GM12801 (cell line): ENCODE results near the gene SPATA33.

Source experiments
- TF ChIP-seq, protein P1 (sequence below): IDR thresholded peaks from one replicate; pipeline ENCODE4 v1.5.1; 2011; ENCODE audit warnings: control low read depth; ENCODE audit not compliant: insufficient read length; ENCODE audit errors: extremely low read depth

SPATA33 gene

DNA sequence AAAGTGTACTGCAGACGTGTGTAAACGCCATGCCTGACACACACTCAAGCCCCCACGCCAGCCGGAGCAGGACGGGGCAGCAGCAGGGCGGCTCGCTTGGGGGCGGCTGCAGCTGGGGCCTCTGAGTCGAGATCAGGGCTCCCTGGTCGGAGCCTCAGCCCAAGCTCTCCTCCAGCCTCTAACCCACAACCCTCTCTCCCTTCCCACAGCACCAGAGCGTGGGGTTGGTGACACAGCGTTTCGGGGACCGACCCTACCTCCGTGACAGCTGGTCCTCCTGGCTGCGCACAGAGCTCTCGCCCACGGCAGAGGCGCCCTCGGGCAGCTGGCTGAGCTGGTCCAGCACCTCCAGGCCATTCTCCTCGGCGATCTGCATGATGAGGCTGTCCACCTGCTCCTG, 11.4 kb upstream of the SPATA33 start:
- TF ChIP-seq, protein P1, sequence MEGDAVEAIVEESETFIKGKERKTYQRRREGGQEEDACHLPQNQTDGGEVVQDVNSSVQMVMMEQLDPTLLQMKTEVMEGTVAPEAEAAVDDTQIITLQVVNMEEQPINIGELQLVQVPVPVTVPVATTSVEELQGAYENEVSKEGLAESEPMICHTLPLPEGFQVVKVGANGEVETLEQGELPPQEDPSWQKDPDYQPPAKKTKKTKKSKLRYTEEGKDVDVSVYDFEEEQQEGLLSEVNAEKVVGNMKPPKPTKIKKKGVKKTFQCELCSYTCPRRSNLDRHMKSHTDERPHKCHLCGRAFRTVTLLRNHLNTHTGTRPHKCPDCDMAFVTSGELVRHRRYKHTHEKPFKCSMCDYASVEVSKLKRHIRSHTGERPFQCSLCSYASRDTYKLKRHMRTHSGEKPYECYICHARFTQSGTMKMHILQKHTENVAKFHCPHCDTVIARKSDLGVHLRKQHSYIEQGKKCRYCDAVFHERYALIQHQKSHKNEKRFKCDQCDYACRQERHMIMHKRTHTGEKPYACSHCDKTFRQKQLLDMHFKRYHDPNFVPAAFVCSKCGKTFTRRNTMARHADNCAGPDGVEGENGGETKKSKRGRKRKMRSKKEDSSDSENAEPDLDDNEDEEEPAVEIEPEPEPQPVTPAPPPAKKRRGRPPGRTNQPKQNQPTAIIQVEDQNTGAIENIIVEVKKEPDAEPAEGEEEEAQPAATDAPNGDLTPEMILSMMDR = no peak

DNA sequence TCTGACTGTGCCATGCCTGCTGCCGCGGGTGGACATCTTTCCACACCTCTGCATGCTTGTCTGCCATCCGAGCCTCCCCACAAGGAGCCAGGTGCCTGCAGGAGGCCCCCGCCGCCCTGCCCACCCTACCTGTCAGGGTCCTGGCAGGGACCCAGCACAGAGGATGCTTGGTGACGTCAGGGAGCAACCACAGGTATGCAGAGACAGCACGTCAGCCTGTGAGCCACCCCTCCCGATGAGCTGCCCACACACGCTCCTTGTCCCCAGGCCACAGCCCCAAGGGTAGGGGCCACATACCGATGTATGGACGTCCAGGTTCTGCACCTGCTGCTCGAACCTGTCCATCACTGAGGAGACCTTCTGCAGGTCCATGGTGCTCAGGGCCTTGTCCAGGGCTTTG, 10.7 kb upstream of the SPATA33 start:
- TF ChIP-seq, protein P1 = no peak

DNA sequence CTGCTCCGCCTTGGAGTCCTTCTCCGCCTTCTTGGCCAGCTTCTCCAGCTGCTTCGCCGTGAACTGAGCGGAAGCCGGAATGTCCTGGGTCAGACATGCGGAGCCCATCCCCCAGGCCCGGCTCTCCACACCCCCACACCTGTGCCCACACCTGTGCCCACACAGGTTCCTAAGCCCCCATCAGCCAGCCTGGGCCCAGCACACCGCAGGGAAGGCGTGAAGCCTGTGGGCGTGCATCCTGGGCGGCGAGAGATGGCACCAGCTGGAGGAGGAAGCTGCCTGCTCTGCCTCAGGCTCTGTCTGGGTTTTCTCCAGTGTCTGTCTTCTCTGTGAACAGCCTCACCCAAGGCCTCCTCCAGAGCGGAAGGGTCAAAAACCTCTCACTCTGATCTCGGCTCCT, 6.1 kb upstream of the SPATA33 start:
- TF ChIP-seq, protein P1 = no peak

DNA sequence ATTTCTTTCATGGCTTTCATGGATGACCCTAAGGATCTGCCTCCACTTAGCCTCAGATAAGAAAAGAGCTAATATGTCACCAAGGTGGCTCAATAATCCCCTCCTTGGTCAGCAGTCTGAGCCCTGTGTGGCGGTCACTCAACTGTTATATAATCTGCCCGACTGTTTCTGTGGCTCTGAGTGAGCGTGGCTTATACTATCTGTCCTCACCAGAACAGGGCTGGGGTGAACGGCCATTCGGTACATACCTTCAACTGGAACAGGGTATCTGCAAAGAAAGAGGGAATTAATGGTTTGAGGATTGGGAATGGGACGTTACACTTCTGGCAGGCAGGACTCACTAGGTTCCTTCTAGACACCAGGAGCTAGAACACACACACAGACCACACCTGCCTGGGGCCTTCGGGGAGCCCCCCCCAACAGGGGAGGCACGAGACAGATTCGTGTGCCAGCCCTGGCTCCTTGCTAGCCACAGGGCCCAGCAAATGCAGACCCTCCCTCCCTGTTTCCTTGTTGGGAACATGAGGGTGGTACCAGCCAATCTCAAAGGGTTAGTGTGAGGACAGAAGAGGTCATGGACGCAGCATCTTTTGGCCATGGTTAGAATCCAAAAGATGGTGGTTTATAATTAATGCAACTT, 3.9 kb upstream of the SPATA33 start:
- TF ChIP-seq, protein P1 = no peak

DNA sequence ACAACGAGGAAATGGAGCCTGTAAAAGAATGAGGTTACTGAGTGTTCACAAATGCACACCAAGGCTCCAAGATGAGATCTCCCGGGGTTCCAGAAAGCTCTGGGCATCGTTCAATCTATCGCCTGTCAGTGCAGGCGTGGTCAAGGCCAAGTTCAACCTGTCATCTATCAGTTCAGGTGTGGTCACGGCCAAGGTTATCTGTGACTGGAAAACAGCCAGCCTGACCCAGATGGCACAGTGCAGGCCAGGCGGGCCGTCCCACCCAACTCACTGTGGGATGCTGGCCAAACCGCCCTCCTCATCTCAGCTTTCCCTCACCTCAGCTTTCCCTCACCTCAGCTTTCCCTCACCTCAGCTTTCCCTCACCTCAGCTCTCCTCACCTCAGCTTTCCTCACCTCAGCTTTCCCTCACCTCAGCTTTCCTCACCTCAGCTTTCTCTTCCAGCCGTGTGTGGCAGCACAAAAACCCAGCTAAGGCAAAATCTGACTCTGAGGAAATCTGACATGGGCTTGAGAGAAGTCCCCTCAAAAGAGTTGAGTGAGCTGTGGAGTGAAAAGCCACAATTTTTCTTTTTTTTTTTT, 2.5 kb upstream of the SPATA33 start:
- TF ChIP-seq, protein P1 = no peak

DNA sequence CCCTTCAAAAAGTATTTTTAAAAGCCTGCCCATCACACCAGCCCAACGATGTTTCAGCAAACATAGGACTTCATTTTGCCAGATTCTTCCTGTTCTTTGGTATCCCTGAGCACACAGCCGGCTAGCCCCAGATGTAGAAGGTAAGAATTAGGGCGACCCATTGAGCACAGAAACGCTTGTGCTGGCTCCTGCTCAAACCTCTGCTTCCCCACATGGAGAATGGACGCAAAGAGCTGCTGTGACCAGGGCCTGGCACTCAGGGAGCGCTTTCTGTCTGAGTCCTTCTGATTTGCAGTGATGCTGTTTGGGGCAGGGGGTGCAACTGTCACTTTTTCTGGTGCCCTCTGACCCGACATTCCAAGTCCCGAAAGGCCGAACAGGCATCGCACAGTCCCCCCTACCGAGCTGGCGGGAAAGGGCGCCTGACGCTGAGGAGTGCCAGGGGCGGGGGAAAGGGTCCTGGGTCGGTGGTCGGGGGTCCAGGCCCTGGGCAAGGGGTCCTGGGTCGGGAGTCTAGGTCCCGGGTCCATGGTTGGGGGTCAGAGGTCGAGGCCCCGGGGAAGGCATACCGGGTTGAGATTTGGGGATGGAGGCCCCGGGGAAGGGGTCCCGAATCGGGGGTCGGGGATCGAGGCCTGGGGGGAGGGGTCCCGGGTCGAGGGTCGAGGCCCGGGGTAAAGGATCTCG, 1.1 kb upstream of the SPATA33 start:
- TF ChIP-seq, protein P1 = no peak

DNA sequence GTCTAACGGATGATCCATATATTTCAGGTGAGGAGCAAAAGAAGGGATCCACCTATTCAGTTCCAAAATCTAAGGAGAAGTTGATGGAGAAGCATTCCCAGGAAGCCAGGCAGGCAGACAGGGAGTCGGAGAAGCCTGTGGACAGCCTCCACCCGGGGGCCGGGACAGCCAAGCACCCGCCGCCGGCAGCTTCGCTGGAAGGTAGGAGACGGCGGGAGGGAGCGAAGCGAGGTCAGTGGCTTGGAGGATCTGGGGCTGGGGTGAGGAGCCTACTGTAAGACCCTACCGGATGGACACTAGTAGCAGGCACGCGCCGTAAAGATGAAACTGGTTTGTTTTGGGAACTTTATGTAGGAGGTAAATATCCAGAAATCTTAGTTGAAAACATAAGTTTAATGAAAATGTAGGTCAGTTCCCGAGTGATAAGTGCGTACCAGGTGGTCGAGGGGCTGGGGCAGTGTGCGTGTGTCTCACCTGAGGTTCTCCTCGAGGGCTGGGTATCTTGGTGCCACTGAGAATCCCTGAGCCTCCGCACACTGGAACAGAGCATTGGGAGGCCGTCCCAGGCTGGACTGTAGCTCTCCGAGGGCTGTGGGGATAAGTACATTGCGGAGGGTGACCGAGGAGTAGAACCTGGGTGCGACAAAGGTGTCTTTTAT, 714 bp downstream of the SPATA33 start:
- TF ChIP-seq, protein P1 = no peak
